GM18508 (cell line): Measurements from ENCODE around the gene KCP.

Experiments used
- ATAC-seq: cut with Tn5 transposase; IDR thresholded peaks from one replicate; pipeline ENCODE4 v1.9.1; 2021; ENCODE audit warnings: moderate number of reproducible peaks; ENCODE audit not compliant: insufficient read depth, unreplicated experiment

KCP gene

GRCh38 chr7:128831994-128832879 lies 78.3 kb downstream of the KCP start:
- no peak for ATAC-seq

- no peak for ATAC-seq
Observed at GRCh38 chr7:128831178-128831993, 79.1 kb downstream of the KCP start.

DNA sequence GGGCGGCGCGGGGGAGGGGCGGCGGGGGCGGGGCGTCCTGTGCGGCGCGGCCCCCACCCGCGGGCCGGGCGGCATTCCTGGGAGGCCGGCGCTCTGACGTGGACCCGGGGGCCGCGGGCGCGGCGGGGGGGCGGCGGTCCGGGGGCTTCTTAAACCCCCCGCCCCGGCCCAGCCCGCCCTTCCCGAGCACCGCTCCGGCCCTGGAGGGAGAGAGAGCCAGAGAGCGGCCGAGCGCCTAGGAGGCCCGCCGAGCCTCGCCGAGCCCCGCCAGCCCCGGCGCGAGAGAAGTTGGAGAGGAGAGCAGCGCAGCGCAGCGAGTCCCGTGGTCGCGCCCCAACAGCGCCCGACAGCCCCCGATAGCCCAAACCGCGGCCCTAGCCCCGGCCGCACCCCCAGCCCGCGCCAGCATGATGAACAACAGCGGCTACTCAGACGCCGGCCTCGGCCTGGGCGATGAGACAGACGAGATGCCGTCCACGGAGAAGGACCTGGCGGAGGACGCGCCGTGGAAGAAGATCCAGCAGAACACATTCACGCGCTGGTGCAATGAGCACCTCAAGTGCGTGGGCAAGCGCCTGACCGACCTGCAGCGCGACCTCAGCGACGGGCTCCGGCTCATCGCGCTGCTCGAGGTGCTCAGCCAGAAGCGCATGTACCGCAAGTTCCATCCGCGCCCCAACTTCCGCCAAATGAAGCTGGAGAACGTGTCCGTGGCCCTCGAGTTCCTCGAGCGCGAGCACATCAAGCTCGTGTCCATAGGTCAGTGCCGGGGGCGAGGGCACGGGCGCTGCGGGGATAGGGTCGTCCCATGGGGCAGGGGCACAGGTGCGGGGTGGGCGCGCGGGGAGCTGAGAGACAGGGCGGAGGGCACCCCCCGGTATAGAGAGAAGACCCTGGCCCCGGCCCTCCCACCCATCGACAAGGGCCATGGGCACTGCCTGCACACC lies 80.0 kb downstream of the KCP start, which contains the start of gene FLNC:
FLNC (plus strand) TSS at position 176 of the 947 bp plus-strand sequence; CDS start at position 408, 232 bp downstream.
- no peak for ATAC-seq

DNA sequence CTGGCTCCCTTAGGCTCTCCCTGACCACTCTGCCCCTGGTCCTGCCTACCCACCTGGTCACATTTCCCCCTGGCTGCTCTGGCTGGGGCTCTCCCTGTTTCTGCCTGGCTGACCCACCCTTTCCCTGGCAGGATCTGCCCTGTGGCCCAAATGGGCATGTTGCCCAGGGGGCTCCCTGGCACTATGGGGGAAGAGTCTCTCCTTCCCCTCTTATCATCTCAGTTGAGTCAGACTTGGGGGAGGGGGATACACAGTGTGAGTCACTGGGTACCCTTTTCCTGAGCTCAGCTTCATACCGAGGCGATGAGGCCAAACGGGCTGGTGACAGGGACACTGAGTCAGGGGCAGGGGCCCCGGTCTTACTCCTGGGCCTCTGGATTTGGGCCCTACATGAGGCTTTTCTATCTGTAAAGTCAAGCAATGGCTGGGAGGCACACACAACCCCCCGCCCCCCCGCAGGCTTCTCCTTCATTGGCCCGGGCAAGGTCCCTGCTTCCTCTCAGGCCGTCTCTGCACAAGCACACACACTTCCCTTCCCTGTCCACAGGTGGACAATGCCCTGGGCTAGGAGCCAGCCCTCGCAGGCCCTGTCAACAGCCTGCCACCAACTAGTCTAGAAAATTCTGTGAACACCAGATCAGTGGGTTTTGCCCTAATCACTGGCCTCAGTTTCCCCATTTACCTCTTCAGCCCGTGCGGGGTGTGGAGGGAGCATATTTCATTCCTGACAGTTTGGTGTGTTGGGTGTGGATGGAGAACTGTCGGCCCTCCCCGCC lies 80.9 kb downstream of the KCP start:
- no peak for ATAC-seq

GRCh38 chr7:128827971-128828711 lies 82.4 kb downstream of the KCP start:
- no peak for ATAC-seq

GRCh38 chr7:128827248-128827958 lies 83.1 kb downstream of the KCP start:
- no peak for ATAC-seq

DNA sequence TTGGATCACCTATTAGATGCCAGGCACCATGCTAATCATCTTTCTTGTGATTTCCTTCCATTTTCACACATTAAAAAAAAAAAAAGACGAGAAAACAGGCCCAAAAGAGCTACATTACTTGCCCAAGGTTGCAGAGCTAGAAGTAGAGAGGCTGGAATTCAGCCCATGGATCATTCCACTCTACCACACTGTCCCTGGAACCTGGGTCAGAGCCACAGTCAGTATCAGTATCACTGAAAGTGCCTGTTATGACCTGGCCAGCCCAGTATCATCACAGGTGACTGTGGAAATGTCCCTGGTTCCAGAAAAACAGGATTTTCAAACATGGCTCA lies 83.6 kb downstream of the KCP start:
- no peak for ATAC-seq
